ENCODE measurements around the gene DHRS2. TPM values are rescaled to one million over a fixed set of nuclear protein-coding genes. Genes with fewer than 3 reads are reported as not detected.

Gene DHRS2
- total and polyA plus RNA-seq, 2 of the 13 experiments (the other 11 are each of a cell fraction or from before 2014, with no cell fraction given), result 1,621 to 3,021 TPM

DNA sequence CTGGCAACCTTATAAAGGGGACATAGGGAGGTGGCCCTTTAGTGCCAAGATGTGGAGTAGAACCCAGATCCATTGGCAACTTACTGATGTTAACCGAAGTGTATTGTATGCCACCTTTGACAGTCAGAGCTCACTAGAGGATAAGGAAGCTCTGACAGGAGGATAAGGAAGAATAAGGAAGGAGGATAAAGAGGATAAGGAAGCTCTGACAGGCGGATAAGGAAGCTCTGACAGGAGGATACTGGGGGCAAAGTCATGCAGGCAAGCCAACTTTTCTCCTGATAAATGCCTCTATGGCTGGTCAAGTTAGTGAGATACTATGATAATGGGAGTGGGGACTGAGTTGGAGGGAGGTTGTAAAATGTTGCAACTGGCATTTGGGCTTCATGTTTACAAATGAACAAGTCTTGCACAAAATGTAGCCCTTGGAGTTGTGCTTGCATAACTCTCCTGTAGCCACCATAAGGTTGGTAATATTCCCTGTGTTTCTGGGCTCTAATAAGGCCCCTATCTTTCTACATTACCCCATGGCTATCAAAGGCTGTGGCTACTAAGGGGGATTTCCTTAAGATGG lies 17.7 kb upstream of the DHRS2 start (continued):
- TF ChIP-seq, protein P1, sequence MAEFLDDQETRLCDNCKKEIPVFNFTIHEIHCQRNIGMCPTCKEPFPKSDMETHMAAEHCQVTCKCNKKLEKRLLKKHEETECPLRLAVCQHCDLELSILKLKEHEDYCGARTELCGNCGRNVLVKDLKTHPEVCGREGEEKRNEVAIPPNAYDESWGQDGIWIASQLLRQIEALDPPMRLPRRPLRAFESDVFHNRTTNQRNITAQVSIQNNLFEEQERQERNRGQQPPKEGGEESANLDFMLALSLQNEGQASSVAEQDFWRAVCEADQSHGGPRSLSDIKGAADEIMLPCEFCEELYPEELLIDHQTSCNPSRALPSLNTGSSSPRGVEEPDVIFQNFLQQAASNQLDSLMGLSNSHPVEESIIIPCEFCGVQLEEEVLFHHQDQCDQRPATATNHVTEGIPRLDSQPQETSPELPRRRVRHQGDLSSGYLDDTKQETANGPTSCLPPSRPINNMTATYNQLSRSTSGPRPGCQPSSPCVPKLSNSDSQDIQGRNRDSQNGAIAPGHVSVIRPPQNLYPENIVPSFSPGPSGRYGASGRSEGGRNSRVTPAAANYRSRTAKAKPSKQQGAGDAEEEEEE (CRISPR knock-in tag; IDR thresholded peaks at IDR 0.05; ENCODE audit: borderline replicate concordance), result no peak
- TF ChIP-seq ZNF292 (CRISPR knock-in tag; IDR thresholded peaks at IDR 0.05; ENCODE audit: borderline replicate concordance, low read depth), result no peak
- TF ChIP-seq FOXP1 (IDR thresholded peaks at IDR 0.05), result no peak
- TF ChIP-seq FOXP1 (CRISPR knock-in tag; IDR thresholded peaks at IDR 0.05), result peak; percentile 81
- TF ChIP-seq RCOR2 (CRISPR knock-in tag; IDR thresholded peaks at IDR 0.05), result no peak
- TF ChIP-seq PLRG1 (conservative IDR thresholded peaks at IDR 0.05), result no peak
- no peak for TF ChIP-seq RELA (CRISPR knock-in tag; IDR thresholded peaks at IDR 0.05)
- 0 out of 2 replicates have a peak, but pooled peaks have one; percentile 33 for TF ChIP-seq KAT7 (CRISPR knock-in tag; IDR thresholded peaks at IDR 0.05; ENCODE audit: borderline replicate concordance)
- no peak for TF ChIP-seq FOSL2 (CRISPR knock-in tag; IDR thresholded peaks at IDR 0.05)
- TF ChIP-seq BHLHE40 (IDR thresholded peaks at IDR 0.05; ENCODE audit: low read length), result no peak
- TF ChIP-seq JARID2 (CRISPR knock-in tag; IDR thresholded peaks at IDR 0.05; ENCODE audit: insufficient replicate concordance), result no peak
- TF ChIP-seq, protein P2, sequence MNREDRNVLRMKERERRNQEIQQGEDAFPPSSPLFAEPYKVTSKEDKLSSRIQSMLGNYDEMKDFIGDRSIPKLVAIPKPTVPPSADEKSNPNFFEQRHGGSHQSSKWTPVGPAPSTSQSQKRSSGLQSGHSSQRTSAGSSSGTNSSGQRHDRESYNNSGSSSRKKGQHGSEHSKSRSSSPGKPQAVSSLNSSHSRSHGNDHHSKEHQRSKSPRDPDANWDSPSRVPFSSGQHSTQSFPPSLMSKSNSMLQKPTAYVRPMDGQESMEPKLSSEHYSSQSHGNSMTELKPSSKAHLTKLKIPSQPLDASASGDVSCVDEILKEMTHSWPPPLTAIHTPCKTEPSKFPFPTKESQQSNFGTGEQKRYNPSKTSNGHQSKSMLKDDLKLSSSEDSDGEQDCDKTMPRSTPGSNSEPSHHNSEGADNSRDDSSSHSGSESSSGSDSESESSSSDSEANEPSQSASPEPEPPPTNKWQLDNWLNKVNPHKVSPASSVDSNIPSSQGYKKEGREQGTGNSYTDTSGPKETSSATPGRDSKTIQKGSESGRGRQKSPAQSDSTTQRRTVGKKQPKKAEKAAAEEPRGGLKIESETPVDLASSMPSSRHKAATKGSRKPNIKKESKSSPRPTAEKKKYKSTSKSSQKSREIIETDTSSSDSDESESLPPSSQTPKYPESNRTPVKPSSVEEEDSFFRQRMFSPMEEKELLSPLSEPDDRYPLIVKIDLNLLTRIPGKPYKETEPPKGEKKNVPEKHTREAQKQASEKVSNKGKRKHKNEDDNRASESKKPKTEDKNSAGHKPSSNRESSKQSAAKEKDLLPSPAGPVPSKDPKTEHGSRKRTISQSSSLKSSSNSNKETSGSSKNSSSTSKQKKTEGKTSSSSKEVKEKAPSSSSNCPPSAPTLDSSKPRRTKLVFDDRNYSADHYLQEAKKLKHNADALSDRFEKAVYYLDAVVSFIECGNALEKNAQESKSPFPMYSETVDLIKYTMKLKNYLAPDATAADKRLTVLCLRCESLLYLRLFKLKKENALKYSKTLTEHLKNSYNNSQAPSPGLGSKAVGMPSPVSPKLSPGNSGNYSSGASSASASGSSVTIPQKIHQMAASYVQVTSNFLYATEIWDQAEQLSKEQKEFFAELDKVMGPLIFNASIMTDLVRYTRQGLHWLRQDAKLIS (CRISPR knock-in tag; IDR thresholded peaks at IDR 0.05), result no peak
- TF ChIP-seq HOXA9 (CRISPR knock-in tag; IDR thresholded peaks at IDR 0.05; ENCODE audit: borderline replicate concordance), result no peak
- TF ChIP-seq ZKSCAN5 (CRISPR knock-in tag; IDR thresholded peaks at IDR 0.05), result no peak
- no peak for TF ChIP-seq ZNF773 (CRISPR knock-in tag; IDR thresholded peaks at IDR 0.05; ENCODE audit: borderline replicate concordance)
- no peak for TF ChIP-seq PHF8 (CRISPR knock-in tag; IDR thresholded peaks at IDR 0.05)
- no peak for TF ChIP-seq ZNF589 (CRISPR knock-in tag; conservative IDR thresholded peaks at IDR 0.05)
- TF ChIP-seq, protein P3, sequence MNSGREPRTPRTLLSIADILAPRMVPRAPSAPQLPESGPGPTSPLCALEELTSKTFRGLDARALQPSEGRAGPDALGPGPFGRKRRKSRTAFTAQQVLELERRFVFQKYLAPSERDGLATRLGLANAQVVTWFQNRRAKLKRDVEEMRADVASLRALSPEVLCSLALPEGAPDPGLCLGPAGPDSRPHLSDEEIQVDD (CRISPR knock-in tag; IDR thresholded peaks at IDR 0.05; ENCODE audit: borderline replicate concordance), result no peak
- TF ChIP-seq HIVEP1 (CRISPR knock-in tag; IDR thresholded peaks at IDR 0.05), result no peak
- no peak for TF ChIP-seq HOXD1 (CRISPR knock-in tag; IDR thresholded peaks at IDR 0.05)
- no peak for TF ChIP-seq RAD51 (IDR thresholded peaks at IDR 0.05; ENCODE audit: borderline replicate concordance)
- TF ChIP-seq IKZF1 (IDR thresholded peaks at IDR 0.05), result no peak
- no peak for TF ChIP-seq PHB2 (IDR thresholded peaks at IDR 0.05; ENCODE audit: partially characterized antibody)
- TF ChIP-seq, protein P4, sequence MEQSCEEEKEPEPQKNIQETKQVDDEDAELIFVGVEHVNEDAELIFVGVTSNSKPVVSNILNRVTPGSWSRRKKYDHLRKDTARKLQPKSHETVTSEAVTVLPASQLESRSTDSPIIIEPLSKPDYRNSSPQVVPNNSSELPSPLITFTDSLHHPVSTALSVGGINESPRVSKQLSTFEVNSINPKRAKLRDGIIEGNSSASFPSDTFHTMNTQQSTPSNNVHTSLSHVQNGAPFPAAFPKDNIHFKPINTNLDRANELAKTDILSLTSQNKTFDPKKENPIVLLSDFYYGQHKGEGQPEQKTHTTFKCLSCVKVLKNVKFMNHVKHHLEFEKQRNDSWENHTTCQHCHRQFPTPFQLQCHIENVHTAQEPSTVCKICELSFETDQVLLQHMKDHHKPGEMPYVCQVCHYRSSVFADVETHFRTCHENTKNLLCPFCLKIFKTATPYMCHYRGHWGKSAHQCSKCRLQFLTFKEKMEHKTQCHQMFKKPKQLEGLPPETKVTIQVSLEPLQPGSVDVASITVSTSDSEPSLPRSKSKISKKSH (CRISPR knock-in tag; IDR thresholded peaks at IDR 0.05; ENCODE audit: borderline replicate concordance), result no peak
- TF ChIP-seq ZSCAN9 (CRISPR knock-in tag; IDR thresholded peaks at IDR 0.05; ENCODE audit: borderline replicate concordance), result no peak
- TF ChIP-seq NFKB2 (CRISPR knock-in tag; IDR thresholded peaks at IDR 0.05; ENCODE audit: borderline replicate concordance), result no peak

Data from HepG2 (cell line).